Epithelial cell of esophagus (primary cell): ENCODE measurements around the gene ADD3.

Experiments used
- DNase-seq: peaks from one replicate; pipeline ENCODE4 v3.0.0; 2010; ENCODE audit warnings: low read depth
- H3K4me3 ChIP-seq: 2 replicates; pipeline ENCODE4 v1.5.1; 2011; ENCODE audit warnings: mild to moderate bottlenecking, low read length, control low read depth
- CTCF ChIP-seq: IDR thresholded peaks from 2 replicates; pipeline ENCODE4 v1.5.1; 2011; ENCODE audit warnings: low read depth, mild to moderate bottlenecking, low read length, control low read depth, inconsistent platforms; ENCODE audit not compliant: insufficient read depth; ENCODE audit errors: missing control alignments

Gene ADD3

GRCh38 chr10:110007701-110008517 lies at the start of gene ADD3:
Gene ADD3, plus strand, starts transcription at chr10:110007984. Its CDS starts 92,670 bp downstream, at chr10:110100654.
- H3K4me3 ChIP-seq = peak within 1 kb of the TSS; percentile 72
- no peak for TF ChIP-seq CTCF
- DNase-seq = peak; percentile 78

GRCh38 chr10:109958059-109958458 lies 49.7 kb upstream of the ADD3 start:
- peak; percentile 86 for DNase-seq
- H3K4me3 ChIP-seq = no peak overlapping the region
- no peak for TF ChIP-seq CTCF

GRCh38 chr10:109959259-109960145 lies 48.3 kb upstream of the ADD3 start:
- TF ChIP-seq CTCF = no peak
- no peak for DNase-seq
- H3K4me3 ChIP-seq = no peak overlapping the region

GRCh38 chr10:109960682-109961081 lies 47.1 kb upstream of the ADD3 start:
- TF ChIP-seq CTCF = no peak
- H3K4me3 ChIP-seq = no peak overlapping the region
- no peak for DNase-seq

GRCh38 chr10:109961174-109962001 lies 46.4 kb upstream of the ADD3 start:
- no peak overlapping the region for H3K4me3 ChIP-seq
- no peak for TF ChIP-seq CTCF
- DNase-seq = peak; percentile 59

GRCh38 chr10:109962247-109962646 lies 45.5 kb upstream of the ADD3 start:
- no peak for TF ChIP-seq CTCF
- no peak overlapping the region for H3K4me3 ChIP-seq
- peak; percentile 35 for DNase-seq
